ENCODE data around the gene MGAT2. TPM values are rescaled to one million over a fixed set of nuclear protein-coding genes. Genes with fewer than 3 reads are reported as not detected.
A peak's percentile ranks its signal among the peaks of the same experiment; 100 is the strongest.
"Not testable (repeated sequence)": the region's sequence is repeated elsewhere in the genome, so short reads cannot be mapped to it uniquely, and the experiment has no call there.

MGAT2 gene
- total RNA-seq, 1 experiment from 2014 or later, result 22.9 TPM

GRCh38 chr14:49657500-49657899 lies 36.9 kb downstream of the MGAT2 start:
- H3K9ac ChIP-seq (ENCODE audit: low read length); H2AFZ ChIP-seq (ENCODE audit: low read depth, low read length, poor library complexity, severe bottlenecking); RAD21 ChIA-PET (ENCODE audit: low non-redundant PET in 1 of 2, low total read pairs in 2 of 2, uncharacterized antibody in 2 of 2, unreplicated experiment in 2 of 2); H3K4me3 ChIP-seq (replicated peaks in 1 of 2; ENCODE audit: low read depth in 1 of 2, low read length in 2 of 2); H3K27me3 ChIP-seq (ENCODE audit: insufficient read depth, low read length); BruUV-seq (replicated peaks); POLR2A ChIA-PET; H4K20me1 ChIP-seq (ENCODE audit: insufficient read depth); H3K9me3 ChIP-seq (ENCODE audit: control insufficient read depth in 1 of 2, insufficient read depth in 1 of 2, low read depth in 1 of 2, low read length in 2 of 2); intact Hi-C loops (cut with micrococcal nuclease); H3K36me3 ChIP-seq (ENCODE audit: control insufficient read depth in 1 of 2, insufficient read depth in 2 of 2, low read length in 2 of 2); H3K27ac ChIP-seq (ENCODE audit: low read depth, low read length); H3K9me2 ChIP-seq (ENCODE audit: insufficient read depth); H3K79me2 ChIP-seq (ENCODE audit: insufficient read depth, low read length); CTCF ChIA-PET; DNase-seq (ENCODE audit: low read depth, low spot score): not testable (repeated sequence)
- peaks cover 5 to 23% of the 10 kb centered on the region in 2 experiments; a peak in 3 of 4 replicates for H3K4me1 ChIP-seq (ENCODE audit: control insufficient read depth in 1 of 2, insufficient read depth in 2 of 2, low read length in 2 of 2)
- ATAC-seq, result peak; percentile 57; the same call in 1 of the 2 replicates
- H3K4me2 ChIP-seq (ENCODE audit: low read length), result peak overlapping the region; percentile 36

GRCh38 chr14:49659526-49660455 lies 39.2 kb downstream of the MGAT2 start:
- intact Hi-C loops (cut with micrococcal nuclease), result no loop called here
- DNase-seq (ENCODE audit: low read depth, low spot score) (no peak), ATAC-seq (no peak)
- H3K9ac ChIP-seq (ENCODE audit: low read length), result no peak overlapping the region
- H3K4me1 ChIP-seq (ENCODE audit: control insufficient read depth in 1 of 2, insufficient read depth in 2 of 2, low read length in 2 of 2), result peaks cover 5 to 23% of the 10 kb centered on the region in 2 experiments; a peak in 3 of 4 replicates
- H3K27me3 ChIP-seq (ENCODE audit: insufficient read depth, low read length), result no peaks in the 10 kb centered on the region
- H3K4me2 ChIP-seq (ENCODE audit: low read length), result no peak overlapping the region
- no peak overlapping the region for H3K4me3 ChIP-seq (replicated peaks in 1 of 2; ENCODE audit: low read depth in 1 of 2, low read length in 2 of 2)
- RAD21 ChIA-PET (ENCODE audit: low non-redundant PET in 1 of 2, low total read pairs in 2 of 2, uncharacterized antibody in 2 of 2, unreplicated experiment in 2 of 2), result no interaction called here
- H2AFZ ChIP-seq (ENCODE audit: low read depth, low read length, poor library complexity, severe bottlenecking), result no peak overlapping the region
- no peaks in the 10 kb centered on the region for H3K9me3 ChIP-seq (ENCODE audit: control insufficient read depth in 1 of 2, insufficient read depth in 1 of 2, low read depth in 1 of 2, low read length in 2 of 2)
- no peaks in the 10 kb centered on the region for H3K9me2 ChIP-seq (ENCODE audit: insufficient read depth)
- H3K36me3 ChIP-seq (ENCODE audit: control insufficient read depth in 1 of 2, insufficient read depth in 2 of 2, low read length in 2 of 2), result peaks cover 3% of the 10 kb centered on the region in 2 experiments; a peak in 1 of 4 replicates
- BruUV-seq (replicated peaks), result no TSS peak
- CTCF ChIA-PET, result no interaction called here
- TF ChIP-seq JUND (IDR thresholded peaks at IDR 0.05), result no peak
- H3K79me2 ChIP-seq (ENCODE audit: insufficient read depth, low read length), result no peaks in the 10 kb centered on the region
- no peak overlapping the region for H3K27ac ChIP-seq (ENCODE audit: low read depth, low read length)
- H4K20me1 ChIP-seq (ENCODE audit: insufficient read depth), result no peaks in the 10 kb centered on the region
- POLR2A ChIA-PET, result no interaction called here
